Ascending aorta (tissue), 2 donors: ENCODE results near the gene LCA5L. TPM values are rescaled to one million over a fixed set of nuclear protein-coding genes. Genes with fewer than 3 reads are reported as not detected.
"Not testable (repeated sequence)": the region's sequence is repeated elsewhere in the genome, so short reads cannot be mapped to it uniquely, and the experiment has no call there.

Experiments
- DNase-seq, 2 donors: peaks; one replicate each; pipeline ENCODE4 v3.0.0-alpha.2; 2019; ENCODE audit warnings: low spot score in 2 of 2
- H3K27ac ChIP-seq, 2 donors: fragments of 200-600 bp; sonication (generic); one replicate each; pipeline ENCODE4 v1.5.1; 2016 to 2017; ENCODE audit warnings: mild to moderate bottlenecking in 1 of 2
- H3K27me3 ChIP-seq: fragments of 200-600 bp; sonication (generic); one replicate; pipeline ENCODE4 v1.5.1; 2017
- H3K36me3 ChIP-seq, 2 donors: fragments of 200-600 bp; sonication (generic); one replicate each; pipeline ENCODE4 v1.5.1; 2016
- H3K4me1 ChIP-seq, 2 donors: fragments of 200-600 bp; sonication (generic); one replicate each; pipeline ENCODE4 v1.5.1; 2016 to 2017; ENCODE audit warnings: mild to moderate bottlenecking in 1 of 2
- H3K4me3 ChIP-seq, 2 donors: fragments of 200-600 bp; sonication (generic); one replicate each; pipeline ENCODE4 v1.5.1; 2016 to 2017; ENCODE audit warnings: mild to moderate bottlenecking in 1 of 2
- H3K9me3 ChIP-seq, 2 donors: fragments of 200-600 bp; sonication (generic); one replicate each; pipeline ENCODE4 v1.5.1; 2016
- CTCF ChIP-seq, 3 experiments: fragments of 200-600 bp in 2 of 3; fragments of 450-650 bp in 1 of 3; sonication (generic) in 2 of 3; IDR thresholded peaks; one replicate each; pipeline ENCODE4 v1.5.1; 2016 to 2019; ENCODE audit warnings: antibody characterized with exemption in 3 of 3, mild to moderate bottlenecking in 1 of 3, moderate library complexity in 1 of 3
- intact Hi-C: fragments of 100-400 bp; cut with DNase I; formaldehyde crosslinking; loops from one replicate; pipeline ENCODE4 v1.15.1; 2023
- total RNA-seq: library from RNA; depleted of rRNA; stranded (reverse); fragments of >200 nt; gene quantifications from one replicate; pipeline ENCODE4 v1.1.0, GENCODE V29; 2016

LCA5L gene
- total RNA-seq, 1 donor from 2014 or later: not detected

GRCh38 chr21:39430954-39431353 lies 14.6 kb downstream of the LCA5L start:
- no peak for TF ChIP-seq CTCF (IDR thresholded peaks at IDR 0.05)
- DNase-seq: no peak
- H3K36me3 ChIP-seq: no peaks in the 10 kb centered on the region
- no peaks in the 10 kb centered on the region for H3K9me3 ChIP-seq
- H3K4me1 ChIP-seq: no peaks in the 10 kb centered on the region
- intact Hi-C loops: no loop called here
- H3K4me3 ChIP-seq: no peak overlapping the region
- no peak overlapping the region for H3K27ac ChIP-seq
- H3K27me3 ChIP-seq: no peaks in the 10 kb centered on the region

DNA sequence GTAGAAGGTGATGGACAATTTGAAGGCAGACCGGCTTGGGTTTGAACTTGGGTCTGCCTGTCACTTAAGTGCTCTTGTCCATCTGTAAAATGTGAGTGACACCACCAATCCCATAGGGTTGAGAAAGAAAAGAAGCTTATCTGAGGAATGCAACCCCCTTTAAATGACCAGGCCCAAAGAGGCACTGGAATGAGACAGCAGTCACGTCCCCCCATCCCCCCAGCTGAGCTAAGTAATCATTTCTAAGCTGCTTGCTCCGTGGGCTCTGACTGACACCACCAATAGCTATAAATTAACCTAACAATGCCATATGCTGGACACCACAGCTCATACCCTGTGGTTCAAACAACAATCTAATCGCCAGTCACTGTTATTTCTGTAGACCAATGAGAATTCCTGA lies 15.1 kb downstream of the LCA5L start:
- H3K9me3 ChIP-seq: no peaks in the 10 kb centered on the region
- no peak for TF ChIP-seq CTCF (IDR thresholded peaks at IDR 0.05)

GRCh38 chr21:39430016-39430415 lies 15.6 kb downstream of the LCA5L start:
- intact Hi-C loops: no loop called here
- Histone ChIP-seq H3K9me3 (no peaks in the 10 kb centered on the region), H3K4me1 (no peaks in the 10 kb centered on the region), H3K36me3 (no peaks in the 10 kb centered on the region), H3K4me3 (no peak overlapping the region), H3K27ac (no peak overlapping the region), H3K27me3 (no peaks in the 10 kb centered on the region)
- no peak for DNase-seq
- TF ChIP-seq CTCF (IDR thresholded peaks at IDR 0.05): no peak

More for the DNA sequence above, 15.1 kb downstream of the LCA5L start:
- Histone ChIP-seq H3K4me3 (no peak overlapping the region), H3K27me3 (no peaks in the 10 kb centered on the region), H3K27ac (no peak overlapping the region), H3K4me1 (no peaks in the 10 kb centered on the region), H3K36me3 (no peaks in the 10 kb centered on the region)
- no peak for DNase-seq
- intact Hi-C loops: no loop called here

GRCh38 chr21:39429445-39429844 lies 16.1 kb downstream of the LCA5L start:
- Histone ChIP-seq H3K9me3 (no peaks in the 10 kb centered on the region), H3K4me1 (no peaks in the 10 kb centered on the region), H3K36me3 (no peaks in the 10 kb centered on the region), H3K27me3 (no peaks in the 10 kb centered on the region), H3K4me3 (no peak overlapping the region), H3K27ac (no peak overlapping the region)
- no peak for DNase-seq
- intact Hi-C loops: no loop called here
- no peak for TF ChIP-seq CTCF (IDR thresholded peaks at IDR 0.05)

- no peaks in the 10 kb centered on the region for H3K27me3 ChIP-seq
- intact Hi-C loops: no loop called here
- no peak for DNase-seq
- no peak overlapping the region for H3K27ac ChIP-seq
- no peaks in the 10 kb centered on the region for H3K4me1 ChIP-seq
- H3K9me3 ChIP-seq: no peaks in the 10 kb centered on the region
- TF ChIP-seq CTCF (IDR thresholded peaks at IDR 0.05): no peak
- H3K36me3 ChIP-seq: no peaks in the 10 kb centered on the region
- H3K4me3 ChIP-seq: no peak overlapping the region
Measured at GRCh38 chr21:39422527-39423241, 22.9 kb downstream of the LCA5L start.

- intact Hi-C loops, H3K27ac ChIP-seq, H3K9me3 ChIP-seq, DNase-seq, H3K27me3 ChIP-seq, H3K4me1 ChIP-seq, H3K4me3 ChIP-seq, H3K36me3 ChIP-seq: not testable (repeated sequence)
Measured at GRCh38 chr21:39419204-39419603, 26.4 kb downstream of the LCA5L start.
